Stimulated activated CD4-positive, alpha-beta T cell treated with anti-CD3 and anti-CD28 coated beads, Interleukin-2, amount 100 ng/mL, for 24 hours (primary cell): ENCODE data around the gene CCDC60.
A peak's percentile ranks its signal among the peaks of the same experiment; 100 is the strongest.

ENCODE experiments used
- DNase-seq, 2 donors: peaks; one replicate each; pipeline ENCODE4 v3.0.0-alpha.2; 2020

The CCDC60 gene

GRCh38 chr12:119447618-119448017, 113.1 kb downstream of the CCDC60 start:
- DNase-seq: no peak

- DNase-seq: no peak
Observed at GRCh38 chr12:119448611-119449131, 114.1 kb downstream of the CCDC60 start.

DNA sequence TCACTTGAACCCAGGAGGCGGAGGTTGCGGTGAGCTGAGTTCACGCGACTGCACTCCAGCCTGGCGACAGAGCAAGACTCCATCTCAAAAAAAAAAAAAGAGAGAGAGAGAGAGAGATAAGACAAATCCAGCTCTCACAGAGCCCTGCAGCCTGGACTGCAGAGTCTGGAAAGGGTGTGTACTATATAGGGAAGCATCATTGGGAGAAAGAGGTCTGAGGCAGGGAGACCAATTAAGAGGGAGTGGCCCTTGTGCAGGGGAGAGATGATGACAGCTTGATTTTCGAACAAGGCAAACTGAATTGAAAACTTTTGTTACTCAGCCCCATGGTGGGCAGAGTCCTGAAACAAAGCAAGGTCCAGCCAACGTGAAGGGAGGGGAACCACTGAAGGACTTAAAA, 116.2 kb downstream of the CCDC60 start:
- no peak for DNase-seq

DNA sequence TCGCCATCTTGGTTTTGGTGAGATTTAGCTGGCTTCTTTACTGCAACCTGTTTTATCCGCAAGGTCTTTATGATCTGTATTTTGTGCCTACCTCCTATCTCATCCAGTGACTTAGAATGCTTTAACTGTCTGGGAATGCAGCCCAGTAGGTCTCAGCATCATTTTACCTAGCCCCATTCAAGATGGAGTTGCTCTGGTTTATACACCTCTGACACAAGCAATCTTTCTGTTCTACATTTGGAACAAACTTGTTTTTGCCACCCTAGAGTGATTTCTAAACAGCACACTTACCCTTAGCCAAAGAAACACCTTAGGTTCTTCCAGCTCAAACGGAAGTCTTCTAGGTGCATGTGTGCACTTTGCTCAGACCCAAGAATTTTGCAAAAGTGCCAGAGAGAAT, 122.3 kb downstream of the CCDC60 start:
- DNase-seq: no peak

DNA sequence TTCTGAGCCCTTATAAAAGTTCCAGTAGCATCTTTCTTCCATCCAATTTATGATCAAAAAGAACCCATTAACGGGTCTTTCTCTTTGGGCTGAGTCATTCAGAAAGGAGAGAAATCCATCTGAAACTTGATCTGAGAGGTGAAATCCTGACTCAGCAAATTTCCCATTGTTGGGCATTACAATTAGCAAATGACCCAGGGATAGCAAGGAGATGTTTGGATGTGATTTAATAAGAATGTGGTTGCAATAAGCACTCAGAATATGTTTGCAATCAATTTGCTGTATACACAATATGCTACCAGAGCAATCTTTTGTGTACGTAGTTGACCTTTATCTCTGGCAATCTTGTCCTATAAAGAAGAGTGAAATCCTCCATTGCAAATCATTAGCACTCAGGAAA, 122.7 kb downstream of the CCDC60 start:
- no peak for DNase-seq

DNA sequence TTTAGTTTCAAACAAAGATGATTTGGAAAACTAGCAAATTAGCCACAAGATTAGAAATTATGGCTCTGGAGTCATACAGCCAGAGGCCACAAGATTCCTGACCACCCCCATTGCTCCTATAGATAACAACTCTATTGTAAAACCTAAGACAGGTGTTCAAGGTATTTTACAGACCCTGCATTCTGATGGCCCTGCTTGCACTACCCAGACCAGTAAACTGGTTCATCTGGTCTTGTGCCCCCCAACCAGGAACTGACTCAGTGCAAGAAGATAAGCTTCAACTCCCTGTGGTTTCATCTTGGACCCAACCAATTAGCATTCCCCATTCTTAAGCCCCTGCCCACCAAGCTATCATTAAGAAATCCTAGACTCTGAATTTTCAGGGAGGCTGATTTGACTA, 125.0 kb downstream of the CCDC60 start:
- no peak for DNase-seq

- DNase-seq: no peak
Observed at GRCh38 chr12:119460876-119461275, 126.3 kb downstream of the CCDC60 start.

GRCh38 chr12:119461636-119462214, 127.2 kb downstream of the CCDC60 start:
- no peak for DNase-seq

DNA sequence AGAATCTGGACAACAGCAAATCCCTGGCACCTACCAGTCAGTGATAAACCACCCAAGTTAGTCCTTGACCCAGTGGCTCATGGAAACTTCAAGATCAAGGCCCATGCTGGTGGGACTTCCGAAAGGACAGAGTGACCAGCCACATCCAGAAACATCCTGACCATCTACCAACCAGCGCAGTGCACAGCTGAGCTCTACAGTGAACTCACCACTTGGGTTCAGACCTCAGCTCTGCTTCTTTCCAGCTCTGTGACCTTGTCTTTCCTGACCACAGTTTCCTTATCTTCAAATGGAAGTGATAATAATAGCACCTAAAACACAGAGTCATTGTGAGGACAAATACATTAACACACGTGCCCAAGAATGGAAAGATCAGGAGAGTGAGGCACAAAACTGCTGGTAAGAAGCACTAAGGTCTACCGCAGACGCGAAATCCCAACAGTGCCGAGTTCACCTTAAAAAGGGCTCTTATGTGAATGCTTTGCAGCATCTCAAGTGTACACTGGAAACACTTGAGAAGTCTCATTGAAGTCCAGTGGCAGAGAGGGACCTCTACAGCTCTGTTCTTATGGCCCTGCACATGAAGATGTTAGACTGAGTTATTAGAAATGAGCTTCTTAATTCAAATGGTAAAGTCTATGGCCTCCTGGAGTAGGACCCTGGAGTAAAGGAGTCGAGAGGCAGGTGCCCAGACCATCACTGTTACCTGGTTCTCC, 128.8 kb downstream of the CCDC60 start:
- DNase-seq: no peak

DNA sequence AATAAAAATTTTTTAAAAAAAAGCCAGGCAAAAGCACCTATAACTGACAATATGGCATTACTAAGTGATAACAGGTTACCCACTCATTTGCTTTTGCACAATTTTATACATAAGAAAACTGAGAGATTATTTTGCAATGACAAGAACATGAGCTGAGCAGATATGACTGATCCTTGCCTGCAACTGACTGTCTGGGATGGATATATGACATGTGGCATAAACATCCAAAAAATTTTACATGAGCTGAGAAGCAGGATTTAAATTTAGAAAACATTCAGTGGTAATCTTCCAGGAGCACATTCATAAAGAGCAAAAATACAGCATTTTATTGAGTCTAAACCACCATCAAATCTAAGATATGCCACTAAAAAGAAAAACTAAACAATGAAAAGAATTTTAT, 133.8 kb downstream of the CCDC60 start:
- DNase-seq: no peak

DNA sequence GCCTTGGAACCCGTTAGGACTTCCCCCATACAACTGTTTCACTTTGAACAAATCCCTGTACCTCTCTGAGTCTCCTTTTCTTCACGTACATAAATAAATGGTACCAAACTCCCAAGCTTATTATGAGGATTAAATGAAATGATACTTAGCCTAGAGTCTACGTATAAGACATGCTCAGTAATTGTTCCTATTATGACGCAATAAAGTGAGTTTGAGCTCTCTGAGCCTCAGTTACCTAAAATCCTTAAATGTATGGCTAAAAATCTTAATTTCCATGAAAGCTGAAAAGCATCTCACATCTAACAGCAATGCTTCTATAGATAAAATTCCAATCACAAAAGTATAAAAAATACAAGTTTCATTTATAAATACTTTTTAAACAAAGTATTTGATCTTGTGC, 141.1 kb downstream of the CCDC60 start:
- no peak for DNase-seq

DNA sequence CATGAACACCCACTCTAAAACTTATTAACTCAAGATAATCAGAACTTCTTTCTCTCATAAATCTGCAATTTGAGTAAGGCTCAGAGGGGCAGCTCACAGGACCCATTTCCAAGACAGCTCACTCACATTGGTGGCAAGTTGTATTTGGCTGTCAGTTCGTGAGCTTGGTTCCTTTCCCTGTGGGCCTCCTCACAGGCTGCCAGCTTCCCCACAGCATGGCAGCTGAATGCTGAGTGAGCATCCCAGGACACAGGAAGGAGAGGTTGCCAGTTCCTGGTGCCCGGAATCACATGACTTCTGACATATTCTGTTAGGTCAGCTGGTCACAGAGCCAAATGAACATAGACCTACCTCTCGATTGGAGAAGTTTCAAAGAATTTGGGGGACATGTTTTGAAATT, 142.4 kb downstream of the CCDC60 start:
- no peak for DNase-seq

DNA sequence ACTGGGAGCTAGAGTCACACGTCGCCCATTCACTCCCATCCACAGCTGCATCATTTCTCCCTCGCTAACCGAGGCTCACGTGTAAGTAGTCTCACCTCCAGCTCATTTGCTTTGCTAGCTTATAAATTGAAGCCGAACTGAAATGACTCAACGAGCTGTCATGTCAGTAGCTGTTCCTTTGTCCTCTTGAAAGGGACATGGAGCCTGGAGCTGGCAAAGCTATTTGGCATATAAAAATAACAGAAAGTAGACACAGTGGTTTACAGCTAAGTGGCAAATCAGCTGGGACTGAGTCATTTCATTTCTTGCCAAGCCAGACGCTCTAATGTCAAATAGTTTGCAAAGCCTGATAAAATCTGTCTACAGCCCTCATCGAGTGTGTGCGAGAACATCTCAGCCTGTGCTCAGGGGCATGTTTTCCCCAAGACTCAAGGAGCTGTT, 144.6 kb downstream of the CCDC60 start:
- no peak for DNase-seq

GRCh38 chr12:119480551-119480950, 146.0 kb downstream of the CCDC60 start:
- DNase-seq: no peak

DNA sequence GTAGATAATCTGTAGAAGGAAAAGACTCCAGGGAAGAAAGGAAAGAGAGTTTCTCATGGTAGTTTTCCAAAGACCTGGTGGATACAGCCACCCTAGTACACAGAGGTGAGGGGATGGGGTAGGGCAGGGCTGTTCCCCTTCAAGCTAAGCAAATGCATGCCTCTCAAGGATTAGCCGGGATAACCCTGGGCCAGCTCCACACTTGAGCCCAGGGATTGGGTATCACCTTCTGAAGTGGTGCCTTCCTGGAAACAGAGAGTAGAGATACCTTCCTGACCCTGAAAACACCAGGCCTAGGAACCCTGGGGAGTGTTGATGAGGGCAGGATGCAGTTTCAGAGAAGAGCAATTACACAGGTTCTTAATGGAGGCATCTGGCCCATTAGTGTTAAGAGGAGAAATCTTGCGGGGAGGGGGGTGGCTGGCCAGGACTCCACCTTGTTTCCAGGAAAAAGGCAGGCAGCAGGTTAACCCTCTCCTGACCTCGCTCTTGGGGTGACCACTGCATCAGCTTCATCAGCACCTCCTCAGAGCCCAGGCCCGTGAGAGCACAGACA, 152.1 kb downstream of the CCDC60 start:
- no peak for DNase-seq

DNA sequence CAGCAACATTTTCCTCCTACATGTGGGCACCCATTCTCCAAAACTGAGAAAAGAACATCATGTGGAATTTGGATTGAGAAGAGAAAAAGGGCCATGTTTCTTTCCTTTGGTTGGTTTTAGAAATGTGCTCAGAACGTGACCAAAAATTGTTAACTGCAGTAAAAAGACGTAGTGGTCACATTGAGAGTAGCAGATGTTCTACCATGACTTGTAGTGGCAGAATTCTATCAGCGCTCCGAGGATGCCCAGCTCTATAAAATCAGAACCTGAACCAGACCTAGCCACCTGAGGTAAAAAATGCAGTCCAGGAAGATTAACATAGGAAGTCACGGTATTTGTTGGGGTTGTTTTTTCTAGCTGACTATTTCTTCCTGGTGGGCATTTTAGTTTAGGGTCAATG, 157.3 kb downstream of the CCDC60 start:
- DNase-seq: no peak

GRCh38 chr12:119500209-119500608, 165.7 kb downstream of the CCDC60 start:
- no peak for DNase-seq

- no peak for DNase-seq
Observed at GRCh38 chr12:119501052-119501451, 166.5 kb downstream of the CCDC60 start.

DNA sequence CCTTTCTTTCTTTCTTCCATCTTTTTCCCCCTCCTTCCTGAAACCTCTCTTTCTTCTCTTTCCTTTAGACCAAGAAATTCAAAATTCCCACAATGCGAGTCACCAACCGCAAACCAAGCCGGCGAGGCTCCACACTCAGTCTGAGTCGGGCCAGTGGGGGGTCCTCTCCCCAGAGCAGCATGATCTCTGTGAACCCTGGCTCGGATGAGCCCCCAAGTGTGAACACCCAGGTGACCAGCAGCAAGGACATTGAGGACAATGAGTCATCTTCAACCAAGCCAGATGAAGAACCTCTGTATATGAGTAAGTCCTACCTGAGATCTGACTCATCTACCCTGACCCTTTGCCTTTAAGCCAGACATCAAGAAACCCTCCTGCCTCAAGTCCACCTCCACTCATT, 170.5 kb downstream of the CCDC60 start:
- DNase-seq: no peak

DNA sequence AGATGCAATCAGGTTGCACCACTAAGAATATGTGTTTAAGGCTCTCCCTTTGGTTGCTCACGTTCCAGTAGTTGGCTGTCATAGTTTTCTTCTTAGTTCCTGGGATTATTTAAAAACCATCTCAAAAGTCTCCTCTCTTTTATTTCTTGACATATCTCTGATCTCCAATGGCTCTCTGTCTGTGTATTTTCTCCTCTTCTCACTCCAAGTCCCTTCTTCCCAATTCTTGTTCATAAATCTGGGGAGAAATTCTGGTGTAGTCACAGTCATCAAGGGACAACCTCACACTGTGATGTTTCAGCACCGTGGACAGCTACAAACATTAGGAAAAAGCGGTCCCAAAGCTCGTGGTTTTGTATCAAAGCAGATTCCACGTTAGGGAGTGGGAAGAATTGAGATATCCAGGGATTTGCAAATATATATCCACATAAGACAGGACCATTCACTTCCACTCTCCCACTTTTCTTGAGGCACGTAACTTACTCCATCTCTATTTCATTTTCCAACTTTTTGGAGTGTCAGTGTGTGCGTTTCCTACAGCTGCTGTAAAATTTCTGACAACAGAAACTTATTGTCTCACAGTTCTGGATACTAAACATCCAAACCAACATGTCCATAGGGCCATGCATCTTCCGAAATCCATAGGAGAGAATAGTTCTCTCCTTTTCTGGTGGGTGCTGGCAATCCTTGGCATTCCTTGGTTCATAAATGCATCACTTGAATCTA, 178.4 kb downstream of the CCDC60 start:
- DNase-seq: peak in 1 of 2 donors; percentile 1

- DNase-seq: no peak
Observed at GRCh38 chr12:119528241-119528640, 193.7 kb downstream of the CCDC60 start.

DNA sequence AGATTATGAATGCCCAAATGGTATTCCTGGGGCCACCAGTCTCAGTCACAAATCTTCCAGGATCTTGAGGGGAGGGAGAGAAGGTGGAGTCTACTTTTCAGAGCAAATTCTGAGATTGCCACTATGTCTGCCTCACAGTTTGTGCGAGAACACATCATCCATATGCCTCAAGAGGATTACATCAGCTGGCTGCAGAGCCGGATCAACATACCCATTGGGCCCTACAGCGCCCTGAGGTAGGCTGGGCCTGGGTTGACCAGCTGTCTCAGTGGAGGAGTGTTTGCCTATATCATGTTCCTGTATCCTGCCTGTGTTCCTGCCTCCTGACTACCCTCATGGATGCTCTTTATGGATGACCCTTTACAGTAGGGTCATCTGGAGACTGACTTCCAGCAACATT, 205.9 kb downstream of the CCDC60 start:
- DNase-seq: no peak

GRCh38 chr12:119544765-119545625, 210.5 kb downstream of the CCDC60 start:
- peak; percentile 55 to 69 for DNase-seq
